Bronchial epithelial cell (primary cell): Measurements from ENCODE around the gene CNKSR3. TPM values are rescaled to one million over a fixed set of nuclear protein-coding genes. Genes with fewer than 3 reads are reported as not detected.

Experiments used
- DNase-seq: peaks from one replicate; pipeline ENCODE4 v3.0.0-alpha.2; 2010; ENCODE audit warnings: low read depth
- FAIRE-seq: peaks from 2 replicates; lab custom pipeline; 2011; peaks lifted over from hg19 to GRCh38; lab: Jason Lieb, UNC
- H3K27me3 ChIP-seq: 2 replicates; pipeline ENCODE4 v1.5.1; 2011; ENCODE audit warnings: low read length; ENCODE audit not compliant: control insufficient read depth, insufficient read depth
- H3K36me3 ChIP-seq: 2 replicates; pipeline ENCODE4 v1.5.1; 2011; ENCODE audit warnings: low read length; ENCODE audit not compliant: control insufficient read depth, insufficient read depth
- H3K4me3 ChIP-seq: 2 replicates; pipeline ENCODE4 v1.5.1; 2011; ENCODE audit warnings: mild to moderate bottlenecking, low read depth, low read length, control low read depth
- total RNA-seq: library from RNA; depleted of rRNA; stranded (reverse); fragments of >200 nt; gene quantifications from 2 replicates; pipeline ENCODE4 v1.2.1, GENCODE V29; 2014
- TF ChIP-seq, protein P1 (sequence below): IDR thresholded peaks from 2 replicates; pipeline ENCODE4 v1.5.1; 2011; ENCODE audit warnings: mild to moderate bottlenecking, moderate library complexity, low read length, control low read depth, inconsistent platforms; ENCODE audit not compliant: insufficient read depth, severe bottlenecking

Gene CNKSR3
- total RNA-seq, 1 donor from 2014 or later: 2.6 TPM

DNA sequence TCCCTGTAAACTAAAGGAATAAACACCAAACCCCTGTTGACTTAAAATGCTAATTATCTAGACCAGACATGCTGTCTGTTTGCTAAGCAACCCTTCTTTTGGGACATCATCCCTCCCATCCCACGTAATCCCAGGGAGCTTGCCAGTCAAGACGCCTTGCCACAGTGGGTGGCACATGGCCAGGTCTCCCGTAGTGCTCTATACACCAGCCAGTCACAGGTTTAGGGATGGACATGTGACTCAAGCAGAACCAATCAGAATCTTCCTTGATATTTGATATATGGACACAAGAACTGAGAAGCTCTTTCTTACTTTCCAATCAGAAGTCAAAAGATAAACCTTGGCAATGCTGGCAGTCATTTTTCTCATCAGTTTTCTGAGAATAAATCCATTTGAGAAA lies 60.0 kb downstream of the CNKSR3 start:
- Histone ChIP-seq H3K27me3 (no peaks in the 10 kb centered on the region), H3K4me3 (no peak overlapping the region), H3K36me3 (no peaks in the 10 kb centered on the region)
- TF ChIP-seq, protein P1, sequence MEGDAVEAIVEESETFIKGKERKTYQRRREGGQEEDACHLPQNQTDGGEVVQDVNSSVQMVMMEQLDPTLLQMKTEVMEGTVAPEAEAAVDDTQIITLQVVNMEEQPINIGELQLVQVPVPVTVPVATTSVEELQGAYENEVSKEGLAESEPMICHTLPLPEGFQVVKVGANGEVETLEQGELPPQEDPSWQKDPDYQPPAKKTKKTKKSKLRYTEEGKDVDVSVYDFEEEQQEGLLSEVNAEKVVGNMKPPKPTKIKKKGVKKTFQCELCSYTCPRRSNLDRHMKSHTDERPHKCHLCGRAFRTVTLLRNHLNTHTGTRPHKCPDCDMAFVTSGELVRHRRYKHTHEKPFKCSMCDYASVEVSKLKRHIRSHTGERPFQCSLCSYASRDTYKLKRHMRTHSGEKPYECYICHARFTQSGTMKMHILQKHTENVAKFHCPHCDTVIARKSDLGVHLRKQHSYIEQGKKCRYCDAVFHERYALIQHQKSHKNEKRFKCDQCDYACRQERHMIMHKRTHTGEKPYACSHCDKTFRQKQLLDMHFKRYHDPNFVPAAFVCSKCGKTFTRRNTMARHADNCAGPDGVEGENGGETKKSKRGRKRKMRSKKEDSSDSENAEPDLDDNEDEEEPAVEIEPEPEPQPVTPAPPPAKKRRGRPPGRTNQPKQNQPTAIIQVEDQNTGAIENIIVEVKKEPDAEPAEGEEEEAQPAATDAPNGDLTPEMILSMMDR: no peak
- FAIRE-seq: no peak
- DNase-seq: no peak

DNA sequence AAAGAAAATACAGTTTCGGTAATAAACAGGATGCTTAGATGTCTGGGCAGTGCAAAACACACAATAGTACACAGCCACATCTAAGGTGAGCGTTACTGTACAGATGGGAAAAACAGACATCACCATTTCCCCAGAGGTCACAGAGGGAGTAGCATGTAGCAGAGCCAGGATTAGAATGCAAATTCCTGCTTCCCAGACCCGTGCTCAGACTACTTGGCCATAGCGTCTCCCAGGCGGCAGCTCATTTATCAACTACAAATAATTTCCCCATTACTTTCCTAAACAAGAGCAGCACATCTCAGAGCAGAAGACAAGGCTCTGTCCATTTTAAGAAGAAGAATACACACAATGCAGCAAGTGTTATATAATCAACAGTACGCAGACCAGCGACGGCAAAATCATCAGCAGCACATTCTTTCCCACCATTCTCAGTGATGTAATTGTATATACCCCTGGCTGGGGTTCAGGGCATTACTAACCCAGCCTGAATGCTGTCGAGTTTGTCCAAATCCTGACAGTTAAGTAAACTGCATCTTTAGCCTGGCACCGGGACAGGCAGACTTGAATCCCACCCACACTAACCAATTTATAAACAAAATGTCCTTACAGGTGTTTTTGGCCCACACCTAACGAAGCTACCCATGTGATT lies 61.9 kb downstream of the CNKSR3 start:
- Histone ChIP-seq H3K4me3 (no peak overlapping the region), H3K36me3 (no peaks in the 10 kb centered on the region), H3K27me3 (no peaks in the 10 kb centered on the region)
- FAIRE-seq (no peak), DNase-seq (peak; percentile 41)
- TF ChIP-seq, protein P1: peak; percentile 32

GRCh38 chr6:154447954-154448353 lies 62.5 kb downstream of the CNKSR3 start:
- no peak for DNase-seq
- Histone ChIP-seq H3K36me3 (no peaks in the 10 kb centered on the region), H3K27me3 (no peaks in the 10 kb centered on the region), H3K4me3 (no peak overlapping the region)
- TF ChIP-seq, protein P1: no peak
- FAIRE-seq: no peak

DNA sequence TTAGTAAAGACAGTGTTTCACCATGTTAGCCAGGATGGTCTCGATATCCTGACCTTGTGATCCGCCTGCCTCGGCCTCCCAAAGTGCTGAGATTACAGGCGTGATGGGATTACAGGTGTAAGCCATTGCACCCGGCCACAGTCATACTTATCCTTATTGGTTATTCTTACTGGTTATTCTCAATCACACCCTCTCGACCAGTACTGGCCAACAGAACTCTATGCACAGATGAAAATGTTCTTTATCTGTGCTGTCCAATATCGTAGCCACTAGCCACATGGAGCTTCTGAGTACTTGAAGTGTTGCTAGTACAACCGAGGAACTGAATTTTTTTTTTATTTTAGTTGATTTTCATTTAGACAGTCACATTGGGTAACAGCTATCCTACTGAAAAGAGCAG lies 63.5 kb downstream of the CNKSR3 start:
- no peaks in the 10 kb centered on the region for H3K27me3 ChIP-seq
- DNase-seq (no peak), FAIRE-seq (no peak)
- H3K4me3 ChIP-seq: no peak overlapping the region
- TF ChIP-seq, protein P1: no peak
- H3K36me3 ChIP-seq: no peaks in the 10 kb centered on the region

GRCh38 chr6:154445417-154445816 lies 65.1 kb downstream of the CNKSR3 start:
- FAIRE-seq: no peak
- Histone ChIP-seq H3K36me3 (no peaks in the 10 kb centered on the region), H3K4me3 (no peak overlapping the region), H3K27me3 (no peaks in the 10 kb centered on the region)
- TF ChIP-seq, protein P1: no peak
- no peak for DNase-seq

DNA sequence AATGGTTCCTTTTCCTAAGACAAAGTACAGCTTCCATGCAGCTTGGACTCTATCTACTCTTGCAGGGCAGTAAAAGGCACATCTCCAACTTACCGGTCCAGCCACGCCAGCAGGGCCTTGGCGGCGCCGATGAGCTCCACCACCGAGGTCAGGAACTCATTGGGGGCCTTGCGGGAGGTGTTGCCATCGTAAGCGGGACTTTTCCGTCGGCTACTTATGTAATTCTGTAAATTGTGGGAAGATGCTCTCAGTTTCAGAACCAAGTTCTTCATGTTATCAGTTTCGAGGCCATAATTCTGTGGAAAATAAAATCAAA lies 68.5 kb downstream of the CNKSR3 start:
- TF ChIP-seq, protein P1: no peak
- Histone ChIP-seq H3K36me3 (no peaks in the 10 kb centered on the region), H3K4me3 (no peak overlapping the region), H3K27me3 (no peaks in the 10 kb centered on the region)
- no peak for DNase-seq
- no peak for FAIRE-seq
